HEK293 (cell line): Measurements from ENCODE around the gene CSMD2.

Experiments
- CTCF ChIP-seq: fragments of 450-650 bp; formaldehyde crosslinking; IDR thresholded peaks from 2 replicates; pipeline ENCODE4 v1.5.1; 2016; ENCODE audit warnings: missing biosample characterization, missing genetic modification characterization
- PBX3 ChIP-seq: sonication (generic); formaldehyde crosslinking; IDR thresholded peaks from 2 replicates; pipeline ENCODE4 v1.8.1; 2022; ENCODE audit warnings: mild to moderate bottlenecking, moderate library complexity, missing genetic modification reagents
- ZNF114 ChIP-seq: fragments of 450-650 bp; formaldehyde crosslinking; IDR thresholded peaks from 2 replicates; pipeline ENCODE4 v1.5.0; 2017; ENCODE audit warnings: missing biosample characterization, missing genetic modification characterization
- ZNF214 ChIP-seq: fragments of 450-650 bp; formaldehyde crosslinking; IDR thresholded peaks from 2 replicates; pipeline ENCODE4 v1.5.1; 2017; ENCODE audit warnings: missing biosample characterization, mild to moderate bottlenecking, missing genetic modification characterization, borderline replicate concordance
- ZNF664 ChIP-seq: fragments of 450-650 bp; formaldehyde crosslinking; IDR thresholded peaks from 2 replicates; pipeline ENCODE4 v1.5.1; 2016; ENCODE audit warnings: missing biosample characterization, missing genetic modification characterization
- ZXDB ChIP-seq: fragments of 450-650 bp; formaldehyde crosslinking; IDR thresholded peaks from 2 replicates; pipeline ENCODE4 v1.5.1; 2016; ENCODE audit warnings: missing biosample characterization, missing genetic modification characterization

GRCh38 chr1:33636209-33636608 is 528.8 kb downstream of the CSMD2 start:
- no peak for TF ChIP-seq ZXDB (tag by site-specific recombination)
- no peak for TF ChIP-seq CTCF (tag by site-specific recombination)
- no peak for TF ChIP-seq ZNF114 (tag by site-specific recombination)
- TF ChIP-seq ZNF664 (tag by site-specific recombination): no peak
- TF ChIP-seq PBX3 (CRISPR knock-in tag): no peak
- TF ChIP-seq ZNF214 (tag by site-specific recombination): no peak
